Smooth muscle cell of the brain vasculature (primary cell): Measurements from ENCODE around the gene TPX2.

Experiments
- DNase-seq: peaks from one replicate; pipeline ENCODE4 v3.0.0-alpha.2; 2012; ENCODE audit warnings: low read depth, low spot score

The TPX2 gene

DNA sequence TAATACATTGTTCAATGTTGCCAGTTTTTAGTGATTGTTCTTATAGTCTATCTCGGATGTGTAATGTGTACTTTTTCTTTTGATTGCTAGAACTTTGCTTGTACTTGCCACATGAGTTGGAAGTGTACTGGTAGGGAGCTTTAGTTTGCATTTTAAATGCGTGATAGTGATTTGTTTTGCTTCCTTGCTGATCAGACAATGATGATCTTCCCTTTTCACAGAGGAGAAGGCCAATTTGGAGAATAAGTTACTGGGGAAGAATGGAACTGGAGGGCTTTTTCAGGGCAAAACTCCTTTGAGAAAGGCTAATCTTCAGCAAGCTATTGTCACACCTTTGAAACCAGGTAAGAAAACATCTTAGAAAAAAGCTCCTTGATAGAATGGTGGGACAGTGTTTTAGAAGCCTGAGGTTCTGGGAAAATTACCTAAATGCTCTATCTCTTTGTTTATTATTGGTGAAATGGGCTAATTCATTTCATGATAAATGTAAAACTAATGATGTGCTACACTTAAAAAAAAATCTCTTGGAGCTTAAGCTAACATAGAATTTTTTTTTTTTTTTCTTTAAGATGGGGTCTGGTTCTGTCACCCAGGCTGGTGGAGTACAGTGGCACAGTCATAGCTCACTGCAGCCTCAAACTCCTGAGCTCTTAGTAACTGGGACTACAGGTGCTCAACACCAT lies 20.9 kb downstream of the TPX2 start:
- DNase-seq: no peak

DNA sequence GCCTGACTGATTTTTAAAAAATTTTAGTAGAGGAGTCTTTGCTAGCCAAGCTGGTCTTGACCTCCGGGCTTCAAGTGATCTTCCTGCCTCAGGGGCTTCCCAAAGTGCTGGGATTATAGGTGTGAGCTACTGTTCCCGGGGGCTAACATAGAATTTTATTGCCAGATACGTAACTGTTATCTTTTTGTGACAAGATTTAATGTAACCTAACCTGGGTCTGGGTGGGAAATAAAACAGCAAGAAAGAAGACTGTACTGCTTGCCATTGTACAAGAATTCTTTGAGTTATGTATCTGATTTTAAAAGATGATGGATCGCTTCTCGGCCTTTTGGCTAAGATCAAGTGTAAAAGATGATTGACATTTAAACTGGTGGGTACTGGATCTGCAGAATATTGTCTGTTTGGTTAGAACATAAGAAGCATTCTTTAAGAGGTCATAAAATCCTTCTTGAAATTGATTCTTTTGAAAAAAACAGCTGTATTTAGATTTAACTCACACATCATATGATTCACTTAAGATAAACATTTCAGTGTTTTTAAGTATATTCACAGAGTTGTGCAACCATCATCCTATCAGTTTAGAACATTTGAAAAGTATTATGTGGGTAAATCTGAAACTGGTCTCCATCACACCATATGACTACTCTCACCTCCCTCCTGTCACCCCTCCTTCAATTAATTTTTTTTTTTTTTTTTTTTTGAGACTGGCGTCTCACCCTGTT lies 21.6 kb downstream of the TPX2 start:
- no peak for DNase-seq

DNA sequence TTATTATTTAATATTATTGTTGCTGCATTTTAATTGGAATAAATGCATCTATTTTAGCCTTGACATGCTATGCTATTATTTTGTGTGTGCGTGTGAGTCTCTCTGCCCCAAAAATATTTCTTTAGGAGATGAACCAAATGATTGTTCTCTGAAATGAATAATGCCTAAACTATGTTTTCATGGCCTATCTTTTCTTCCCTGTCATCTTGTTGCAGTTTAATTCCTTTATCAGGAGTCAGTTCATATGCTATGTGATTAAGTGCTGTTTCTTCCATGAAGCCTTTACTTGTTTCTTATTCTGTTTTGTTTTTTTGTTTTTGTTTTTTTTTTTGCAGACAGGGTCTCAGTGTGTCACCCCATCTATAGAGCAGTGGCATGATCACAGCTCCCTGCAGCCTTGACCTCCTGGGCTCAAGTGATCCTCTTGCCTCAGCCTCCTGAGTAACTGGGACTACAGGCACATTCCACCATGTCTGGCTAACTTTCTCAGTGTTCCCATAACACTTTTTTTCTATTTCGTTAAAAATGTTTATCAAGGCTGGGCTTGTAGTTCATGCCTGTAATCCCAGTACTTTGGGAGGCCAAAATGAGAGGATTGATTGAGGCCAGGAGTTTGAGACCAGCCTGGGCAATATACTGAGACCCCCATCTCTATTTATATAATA lies 25.7 kb downstream of the TPX2 start:
- no peak for DNase-seq

DNA sequence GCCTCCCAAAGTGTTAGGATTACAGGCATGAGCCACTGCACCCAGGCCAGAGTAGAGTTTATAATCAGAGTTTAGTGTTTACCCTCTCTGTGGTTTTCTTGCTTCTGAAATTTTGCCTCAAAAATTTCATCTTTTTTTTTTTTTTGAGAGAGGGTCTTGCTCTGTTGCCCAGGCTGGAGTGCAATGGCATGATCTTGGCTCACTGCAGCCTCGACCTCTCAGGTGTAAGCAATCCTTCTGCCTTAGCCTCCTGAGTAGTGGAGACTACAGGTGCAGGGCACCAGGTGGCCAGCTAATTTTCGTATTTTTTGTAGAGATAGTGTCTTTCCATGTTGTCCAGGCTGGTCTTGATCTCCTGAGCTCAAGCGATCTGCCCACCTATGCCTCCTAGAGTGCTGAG lies 28.7 kb downstream of the TPX2 start:
- DNase-seq: no peak

DNA sequence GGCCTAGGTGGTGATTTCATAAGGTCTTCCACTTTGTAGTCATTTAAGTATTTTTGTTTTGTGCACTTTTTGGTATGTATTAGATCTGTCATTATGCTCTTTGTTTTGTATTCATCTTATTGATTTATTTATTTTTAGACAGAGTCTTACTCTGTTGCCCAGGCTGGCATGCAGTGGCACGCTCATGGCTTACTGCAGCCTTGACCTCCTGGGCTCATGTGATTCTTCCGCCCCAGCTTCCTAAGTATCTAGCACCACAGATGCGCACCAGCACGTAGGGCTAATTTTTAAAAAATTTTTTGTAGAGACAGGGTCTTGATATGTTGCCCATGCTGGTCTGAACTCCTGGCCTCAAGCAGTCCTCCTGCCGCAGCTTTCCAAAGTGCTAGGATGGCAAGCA lies 30.6 kb downstream of the TPX2 start:
- no peak for DNase-seq

DNA sequence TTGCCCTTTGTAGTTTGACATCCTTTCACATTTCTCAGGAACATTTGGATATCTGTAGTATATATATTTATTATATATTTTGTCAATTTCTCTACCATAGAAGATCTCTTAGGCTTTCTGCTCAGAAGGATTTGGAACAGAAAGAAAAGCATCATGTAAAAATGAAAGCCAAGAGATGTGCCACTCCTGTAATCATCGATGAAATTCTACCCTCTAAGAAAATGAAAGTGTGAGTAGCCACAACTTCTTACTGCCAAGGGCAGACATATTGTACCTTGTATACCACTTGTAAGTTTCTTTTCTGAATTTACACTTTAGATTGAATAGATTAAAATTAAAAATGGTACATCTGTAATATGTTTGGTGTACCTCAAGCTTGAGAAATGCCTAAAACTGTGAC lies 31.2 kb downstream of the TPX2 start:
- no peak for DNase-seq

DNA sequence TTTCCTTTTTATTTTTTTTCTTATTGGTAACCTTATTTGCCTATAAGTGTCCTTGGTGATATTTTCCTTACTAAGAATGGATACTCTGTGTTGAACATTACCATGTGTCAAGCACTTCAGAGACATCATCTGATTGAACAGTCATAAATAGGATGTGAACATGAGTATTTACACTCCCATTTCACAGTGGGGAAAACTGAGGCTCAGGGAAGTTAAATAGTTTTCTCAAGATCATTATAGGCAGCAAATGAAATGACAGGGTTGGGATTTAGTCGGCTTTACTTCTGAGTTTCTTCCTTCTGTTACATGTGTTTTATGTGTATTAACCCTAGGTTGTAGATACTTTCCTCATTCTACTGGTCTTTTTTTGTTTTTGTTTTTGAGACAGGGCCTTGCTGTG lies 35.3 kb downstream of the TPX2 start:
- no peak for DNase-seq

DNA sequence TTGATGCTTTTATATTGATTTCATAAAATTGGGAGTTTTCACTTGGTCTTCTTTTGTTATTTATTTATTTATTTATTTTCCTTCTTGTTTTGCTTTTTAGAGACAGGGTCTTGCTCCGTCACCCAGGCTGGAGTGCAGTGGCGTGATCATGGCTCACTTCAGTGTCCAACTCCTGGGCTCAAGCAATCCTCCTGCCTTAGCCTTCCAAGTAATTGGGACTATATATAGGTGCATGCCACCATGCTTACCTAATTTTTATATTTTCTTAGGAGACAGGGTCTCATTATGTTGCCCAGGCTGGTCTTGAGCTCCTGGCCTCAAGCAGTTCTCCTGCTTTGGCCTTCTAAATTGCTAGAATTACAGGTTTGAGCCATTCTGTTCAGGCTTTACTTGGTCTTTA lies 41.7 kb downstream of the TPX2 start:
- no peak for DNase-seq

DNA sequence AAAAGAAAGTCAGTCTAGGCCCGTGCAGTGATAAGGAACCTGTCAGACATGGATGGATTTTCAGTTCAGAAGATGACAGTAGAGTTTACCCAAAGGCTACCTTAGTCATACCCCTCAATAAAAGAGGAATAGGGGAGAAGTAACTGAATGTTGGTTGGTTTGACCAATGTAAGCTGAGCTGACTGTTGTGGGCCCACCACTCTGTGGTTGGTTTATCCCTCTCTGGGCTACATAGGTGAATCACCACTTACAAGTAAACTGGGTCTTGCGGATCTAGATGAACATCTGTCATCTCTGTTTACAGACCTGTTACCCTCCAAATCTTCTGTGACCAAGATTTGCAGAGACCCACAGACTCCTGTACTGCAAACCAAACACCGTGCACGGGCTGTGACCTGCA lies 42.9 kb downstream of the TPX2 start:
- DNase-seq: no peak

DNA sequence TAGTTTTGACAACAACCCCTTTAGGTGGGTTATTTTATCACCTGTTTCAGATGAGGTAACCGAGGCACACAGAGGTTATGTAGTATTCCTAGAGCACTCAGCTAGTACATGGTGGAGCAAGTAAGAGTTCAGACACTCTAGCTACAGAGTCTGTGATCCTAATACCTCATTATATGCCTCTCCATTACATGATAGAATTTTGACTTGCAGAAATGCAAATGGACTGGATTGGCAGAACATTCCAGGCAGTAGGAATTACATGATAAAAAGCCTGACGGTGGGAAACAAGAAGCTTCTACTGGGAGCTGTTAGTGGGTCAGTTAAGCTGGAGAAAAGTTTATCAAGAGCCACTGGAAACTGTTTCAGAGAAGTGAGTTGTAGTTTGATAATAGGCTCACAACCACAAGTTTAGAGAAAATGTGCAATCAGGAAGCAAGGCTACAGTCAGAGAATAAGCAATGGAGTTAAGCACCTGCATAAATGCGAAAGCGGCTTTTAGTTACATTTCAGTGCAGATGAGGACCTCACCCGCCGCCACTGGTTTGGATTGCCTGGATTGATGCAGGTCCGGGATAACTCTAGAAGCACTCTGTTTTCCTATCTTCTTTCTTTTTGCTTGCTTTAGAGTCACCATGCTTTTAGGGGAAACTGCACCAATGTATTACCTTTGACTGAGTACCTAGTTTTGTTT lies 45.4 kb downstream of the TPX2 start:
- DNase-seq: no peak

DNA sequence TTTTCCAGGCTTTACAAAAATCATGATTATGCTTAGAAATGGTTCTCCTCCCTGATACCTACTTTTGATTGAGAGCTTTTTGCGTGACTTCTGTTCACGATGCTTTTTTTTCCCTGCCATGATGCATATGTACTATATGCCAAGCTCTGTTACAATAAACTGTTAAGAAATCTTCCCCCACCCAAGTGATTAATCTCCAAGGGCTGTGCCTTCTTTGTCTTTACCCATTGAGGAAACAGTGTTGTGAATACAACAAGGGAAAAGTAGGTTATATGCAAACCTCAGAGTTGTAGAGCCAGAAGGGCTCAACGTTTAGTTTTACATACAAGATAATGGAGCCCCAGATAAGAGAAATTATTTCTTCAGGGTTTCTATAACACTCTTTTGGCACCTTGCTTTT lies 46.0 kb downstream of the TPX2 start:
- DNase-seq: no peak

DNA sequence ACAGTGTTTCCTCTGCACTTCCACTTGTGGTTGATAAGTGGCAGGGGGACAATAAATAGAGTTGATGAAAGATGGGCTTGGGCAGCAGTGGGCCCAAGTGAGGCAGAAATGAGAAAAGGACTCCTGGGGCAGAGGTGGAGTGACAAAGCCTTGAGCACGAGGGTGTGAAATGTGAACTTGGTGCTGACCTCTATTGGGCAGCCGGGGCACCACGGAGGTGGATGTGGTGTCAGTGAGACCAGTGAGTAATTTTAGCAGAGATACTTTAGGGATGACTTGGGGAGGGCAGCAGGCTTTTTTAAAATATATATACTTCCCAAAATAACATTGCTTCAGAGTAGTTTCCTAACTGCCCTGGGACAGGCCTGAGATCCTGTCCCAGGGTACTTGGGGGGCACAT lies 49.5 kb downstream of the TPX2 start:
- DNase-seq: no peak

DNA sequence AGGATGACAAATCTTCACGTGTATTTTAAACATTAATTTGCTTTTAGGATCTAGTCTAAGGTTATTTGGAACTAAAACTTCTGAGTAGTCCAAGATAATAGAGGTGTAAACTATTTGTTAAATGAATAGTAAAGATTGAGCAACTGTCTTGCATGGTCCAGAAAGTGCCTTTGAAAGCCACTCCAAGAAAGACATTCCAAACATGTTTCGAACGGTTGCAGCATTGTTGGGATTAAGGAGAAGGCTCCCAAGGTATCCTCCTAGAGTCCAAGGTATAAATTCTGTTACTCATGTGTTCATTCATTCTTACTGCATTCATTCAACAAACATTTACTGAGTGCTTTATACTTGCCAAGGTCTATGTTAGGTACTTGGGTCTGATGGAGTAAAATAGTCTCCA lies 51.3 kb downstream of the TPX2 start:
- no peak for DNase-seq

DNA sequence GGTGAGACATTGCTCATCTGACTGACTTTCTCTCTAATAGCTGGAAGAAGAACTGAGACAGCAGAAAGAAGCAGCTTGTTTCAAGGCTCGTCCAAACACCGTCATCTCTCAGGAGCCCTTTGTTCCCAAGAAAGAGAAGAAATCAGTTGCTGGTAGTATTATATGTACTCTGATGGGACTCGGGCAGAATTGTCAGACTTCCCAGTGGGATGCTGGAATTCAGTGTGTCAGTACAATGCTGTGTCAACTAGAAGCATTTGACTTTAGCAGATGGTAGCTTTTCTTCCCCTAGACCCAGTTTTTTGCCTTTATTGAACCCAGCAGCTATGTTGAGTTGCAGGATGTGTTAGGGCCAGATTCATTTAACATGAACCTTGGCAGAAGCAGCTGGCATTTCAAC lies 58.3 kb downstream of the TPX2 start:
- no peak for DNase-seq

DNA sequence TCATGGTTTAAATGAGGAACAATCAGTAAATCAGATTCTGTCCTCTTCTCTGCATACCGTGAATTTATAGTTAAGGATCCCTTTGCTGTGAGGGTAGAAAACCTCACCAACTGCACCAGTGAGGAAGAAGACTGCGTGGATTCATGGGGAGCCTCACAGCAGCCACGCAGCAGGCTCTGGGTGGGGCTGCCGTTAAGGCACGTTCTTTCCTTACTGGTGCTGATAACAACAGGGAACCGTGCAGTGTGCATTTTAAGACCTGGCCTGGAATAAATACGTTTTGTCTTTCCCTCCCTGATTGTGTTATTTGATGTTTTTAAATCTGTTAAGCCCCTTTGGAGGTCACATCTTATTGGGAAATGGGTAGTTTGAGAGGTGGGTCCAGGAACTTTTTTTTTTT lies 62.4 kb downstream of the TPX2 start:
- DNase-seq: no peak

DNA sequence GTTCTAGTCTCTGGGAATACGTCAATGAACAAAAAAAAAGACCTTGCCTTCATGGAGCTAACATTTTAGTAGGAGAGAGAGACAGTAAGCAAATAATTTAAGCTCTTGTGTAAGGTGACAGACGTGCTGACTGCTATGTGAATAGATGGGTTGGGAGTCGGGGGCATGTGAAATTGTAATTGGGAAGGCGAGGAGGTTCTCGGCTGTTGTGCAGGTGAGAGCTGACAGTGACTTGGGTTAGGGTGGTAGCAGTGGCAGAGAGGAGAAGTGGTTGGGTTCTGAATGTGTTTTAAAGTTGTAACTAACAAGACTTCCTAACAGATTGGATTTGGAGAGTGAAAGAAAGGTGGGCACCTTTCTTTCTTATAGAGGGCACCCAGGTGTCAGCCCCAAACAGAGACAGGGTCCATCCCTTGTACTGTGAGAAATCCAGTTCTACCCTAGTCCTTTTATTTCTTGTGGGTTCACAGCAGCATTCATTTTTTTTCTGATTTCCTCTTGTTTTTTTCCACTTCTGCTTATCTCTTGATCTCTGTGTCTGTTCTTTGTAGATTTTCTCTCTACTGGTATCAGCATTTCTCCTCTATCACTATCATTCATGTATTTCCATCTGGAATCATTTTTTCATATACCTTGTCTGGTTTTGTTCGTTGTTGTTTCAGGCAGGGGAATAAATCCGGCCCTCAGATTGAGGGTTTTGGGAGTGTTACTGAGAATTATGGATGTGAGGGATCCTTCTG lies 64.6 kb downstream of the TPX2 start:
- DNase-seq: no peak

DNA sequence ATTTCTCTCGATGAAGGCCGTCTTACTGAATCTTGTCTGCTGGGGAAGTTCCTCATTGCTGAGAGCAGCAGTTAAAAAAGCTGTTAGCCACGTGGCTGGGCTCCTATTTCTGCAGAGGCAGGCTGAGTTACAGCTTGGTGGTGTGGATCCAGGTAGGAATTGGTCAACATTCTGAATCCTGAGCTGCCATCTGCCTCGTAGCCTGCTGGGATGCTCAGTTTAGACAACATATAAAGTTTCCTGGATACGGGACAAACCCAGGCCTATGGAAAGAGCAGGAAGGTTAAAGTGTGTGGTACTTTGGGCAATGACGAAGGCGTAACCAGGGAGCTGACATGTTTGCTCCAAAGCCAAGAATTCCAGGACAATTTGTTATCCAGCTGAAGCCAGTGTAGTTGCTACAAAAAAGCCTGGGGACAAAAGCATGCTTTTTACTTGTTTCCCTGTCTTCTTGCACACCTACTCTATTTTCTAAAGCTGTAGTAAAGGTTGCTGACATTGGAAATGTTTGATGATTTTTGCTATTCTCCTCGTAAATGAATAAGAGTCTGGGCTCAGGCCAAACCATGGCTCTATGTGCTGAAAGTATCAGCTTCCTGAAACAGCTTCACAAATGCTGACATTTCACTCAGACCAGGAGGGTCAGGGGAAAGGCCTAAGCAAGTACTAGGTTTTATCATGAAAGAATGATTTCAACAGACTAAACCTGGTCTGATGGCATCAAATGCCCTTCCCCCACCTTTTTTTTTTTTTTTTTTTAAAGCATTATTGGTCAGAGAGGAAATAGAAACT lies 67.7 kb downstream of the TPX2 start:
- DNase-seq: no peak

DNA sequence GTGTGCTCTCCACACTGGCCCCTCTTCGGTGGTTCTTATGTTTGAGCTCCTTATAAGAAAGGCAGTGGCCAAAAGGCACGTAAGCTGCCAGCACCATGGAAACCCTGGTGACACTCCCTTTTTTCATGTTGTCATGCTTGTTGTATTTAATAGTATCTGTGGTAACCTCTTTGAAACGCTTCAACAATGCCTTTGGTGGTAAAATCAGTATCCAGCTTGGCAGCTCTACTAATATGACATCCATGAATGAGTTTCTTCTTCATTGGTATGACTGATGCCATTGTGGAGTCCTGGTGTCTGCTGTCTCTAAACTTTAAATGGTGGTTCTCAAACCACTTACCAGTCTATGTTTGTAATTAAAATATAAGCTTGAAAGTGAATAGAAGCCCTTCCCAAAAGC lies 69.4 kb downstream of the TPX2 start:
- DNase-seq: no peak

DNA sequence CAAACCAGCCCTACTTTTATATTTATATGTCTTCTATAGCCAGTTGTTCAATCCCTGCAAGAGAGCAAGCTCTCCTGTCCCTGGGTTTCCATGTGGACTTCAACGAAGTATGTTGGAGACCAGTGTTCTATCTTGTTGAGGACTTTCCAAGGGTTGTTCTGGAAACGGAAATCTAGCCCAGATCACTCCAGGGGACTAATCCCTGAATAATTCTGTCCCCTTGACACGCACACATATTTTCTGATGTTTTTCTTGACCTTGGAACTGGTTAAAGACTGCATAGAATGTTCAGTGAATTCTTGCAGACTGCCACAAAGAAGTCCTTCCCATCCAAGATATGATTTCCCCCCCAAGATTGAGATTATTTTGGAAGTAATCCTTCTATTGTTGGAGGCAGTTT lies 70.6 kb downstream of the TPX2 start:
- DNase-seq: no peak

DNA sequence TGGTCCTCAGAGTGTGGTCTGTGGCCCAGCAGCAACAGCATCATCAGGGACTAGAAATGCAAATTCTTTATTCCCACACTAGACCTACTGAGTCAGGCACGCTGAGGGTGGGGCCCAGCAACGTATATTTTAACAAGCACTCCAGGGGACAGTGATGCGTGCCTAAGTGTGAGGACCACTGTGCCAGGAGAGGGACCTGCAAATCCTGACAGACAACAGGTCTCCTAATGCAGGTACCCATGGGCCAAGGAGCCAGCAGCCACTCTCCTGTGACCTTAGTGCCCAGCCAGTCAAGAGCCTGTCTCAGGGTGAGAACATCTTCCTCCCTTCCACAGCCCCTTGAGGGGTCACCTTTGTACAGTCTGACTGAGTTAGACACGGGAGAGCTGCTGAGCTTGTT lies 72.1 kb downstream of the TPX2 start:
- no peak for DNase-seq
